GM18499 (cell line): ENCODE data around the gene SLC35C1.

ENCODE experiments used
- ATAC-seq: cut with Tn5 transposase; IDR thresholded peaks from one replicate; pipeline ENCODE4 v1.9.1; 2021; ENCODE audit warnings: moderate number of reproducible peaks; ENCODE audit not compliant: insufficient read depth, unreplicated experiment

Gene SLC35C1

DNA sequence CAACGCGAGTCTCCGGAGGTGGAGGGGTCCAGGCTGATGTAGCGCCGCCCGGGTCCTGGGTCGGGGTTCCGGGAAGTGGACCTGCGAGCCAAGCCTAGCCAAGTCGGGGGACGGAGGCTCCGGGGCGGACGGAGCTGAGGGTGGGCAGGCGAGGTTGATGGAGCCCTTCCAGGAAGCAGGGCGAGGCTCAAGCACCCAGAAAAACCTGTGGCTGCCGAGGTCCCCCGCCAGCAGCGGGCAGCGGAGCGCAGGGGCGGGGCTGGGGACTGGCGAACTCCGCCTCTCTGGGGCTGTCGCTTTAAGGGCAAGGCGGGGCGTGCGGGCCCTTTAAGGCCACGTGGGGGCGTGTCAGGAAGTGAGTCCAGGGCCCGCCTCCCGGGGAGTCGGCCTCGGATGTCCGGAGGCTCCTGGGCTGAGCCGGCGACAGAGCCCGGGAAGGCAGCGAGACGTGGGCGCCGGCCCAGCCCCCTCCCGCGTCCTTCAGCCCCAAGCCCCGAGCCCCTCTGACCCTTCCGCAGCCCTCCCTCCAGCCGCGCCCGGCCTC lies at the start of gene SLC35C1:
SLC35C1 (plus strand) TSS at position 389 of the 544 bp plus-strand sequence. CDS start 653 bp downstream, outside the sequence.
- ATAC-seq, result peak; percentile 72

DNA sequence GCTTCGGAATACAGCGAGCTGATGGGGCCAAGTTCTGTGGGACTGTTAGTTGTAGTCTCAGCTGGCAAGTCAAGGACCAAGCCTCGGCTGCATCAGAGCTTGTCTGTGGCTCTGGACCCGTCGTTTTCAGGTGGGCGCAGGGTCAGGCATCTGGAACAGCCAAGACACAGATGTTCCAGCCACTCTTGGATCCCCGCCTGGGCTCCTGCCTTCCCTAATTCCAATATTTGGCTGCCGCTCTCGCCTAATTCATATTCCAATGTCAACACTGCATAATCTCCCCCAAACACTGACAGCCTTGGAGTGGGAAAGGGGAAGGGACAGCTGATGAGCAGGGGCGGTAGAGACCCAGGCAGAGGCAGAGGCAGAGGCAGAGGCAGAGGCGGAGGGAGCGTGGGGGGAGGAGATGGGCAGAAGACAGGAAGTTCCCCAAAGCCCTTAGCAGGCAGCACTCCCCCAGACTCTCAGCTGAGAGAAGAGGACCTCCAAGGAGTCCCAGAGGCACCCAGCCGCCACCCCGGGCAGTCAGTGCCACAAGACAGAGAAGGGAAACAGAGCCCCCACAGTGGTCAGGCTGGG lies 49.6 kb upstream of the SLC35C1 start:
- no peak for ATAC-seq

DNA sequence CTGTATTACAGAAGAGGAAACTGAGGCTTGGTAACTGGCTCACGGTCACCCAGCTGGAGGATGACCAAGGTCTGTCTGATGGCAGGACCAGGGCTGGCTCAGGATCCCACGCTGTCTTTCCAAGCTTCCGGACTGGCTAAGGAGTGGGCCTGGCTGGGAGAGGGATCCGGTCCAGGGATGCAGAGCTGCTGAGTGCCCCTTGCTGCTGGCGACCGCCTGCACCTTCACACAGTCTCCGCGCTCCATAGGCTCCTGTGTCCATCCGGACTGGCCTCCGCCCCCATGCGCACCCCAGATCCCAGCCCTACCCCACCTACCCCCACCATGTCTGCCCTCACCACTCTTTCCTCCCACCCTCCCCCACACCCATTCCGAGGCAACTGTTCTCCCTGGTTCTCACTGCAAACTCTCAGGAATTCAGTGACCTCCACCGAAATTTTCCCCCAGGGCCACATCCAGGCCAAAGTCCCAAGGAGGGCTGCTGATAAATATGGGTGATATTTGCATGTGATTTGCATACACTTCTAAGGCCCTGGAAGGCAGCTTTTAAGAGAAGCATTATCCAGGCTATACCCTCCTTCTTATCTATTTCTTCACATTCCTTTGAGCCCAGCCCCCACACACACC lies 48.5 kb upstream of the SLC35C1 start:
- ATAC-seq, result no peak

DNA sequence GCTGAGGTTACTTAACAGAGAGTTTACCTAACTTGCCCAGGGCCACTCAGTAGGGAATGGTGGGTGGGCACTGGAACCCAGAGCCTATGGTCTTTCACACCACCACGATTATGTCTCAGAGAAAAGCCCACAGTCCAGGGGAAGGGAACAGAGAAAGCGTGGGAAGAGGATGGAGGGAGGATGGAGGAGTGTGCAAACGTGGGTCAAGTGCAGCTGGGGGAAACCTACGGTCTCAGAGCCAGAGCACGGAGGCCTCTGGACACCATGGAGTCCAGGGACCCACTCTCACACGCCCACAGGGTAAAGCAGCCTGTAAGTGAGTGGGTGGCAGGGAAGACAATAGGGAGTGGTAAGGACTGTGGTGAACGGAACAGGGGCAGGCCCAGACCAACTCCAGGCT lies 47.3 kb upstream of the SLC35C1 start:
- ATAC-seq, result no peak

DNA sequence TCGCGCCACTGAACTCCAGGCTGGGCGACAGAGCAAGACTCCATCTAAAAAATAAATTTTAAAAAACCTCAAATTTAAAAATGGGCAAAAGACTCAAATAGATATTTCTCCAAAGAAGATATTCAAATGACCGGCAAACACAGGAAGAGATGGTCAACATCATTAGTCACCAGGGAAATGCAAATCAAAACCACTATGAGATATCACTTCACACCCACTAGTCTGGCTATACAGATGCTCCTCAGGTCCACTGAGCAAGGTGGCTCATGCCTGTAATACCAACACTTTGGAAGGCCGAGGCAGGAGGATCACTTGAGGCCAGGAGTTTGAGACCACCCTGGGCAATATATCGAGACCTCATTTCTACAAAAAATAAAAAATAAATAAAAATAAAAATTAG lies 43.3 kb upstream of the SLC35C1 start:
- ATAC-seq, result no peak

DNA sequence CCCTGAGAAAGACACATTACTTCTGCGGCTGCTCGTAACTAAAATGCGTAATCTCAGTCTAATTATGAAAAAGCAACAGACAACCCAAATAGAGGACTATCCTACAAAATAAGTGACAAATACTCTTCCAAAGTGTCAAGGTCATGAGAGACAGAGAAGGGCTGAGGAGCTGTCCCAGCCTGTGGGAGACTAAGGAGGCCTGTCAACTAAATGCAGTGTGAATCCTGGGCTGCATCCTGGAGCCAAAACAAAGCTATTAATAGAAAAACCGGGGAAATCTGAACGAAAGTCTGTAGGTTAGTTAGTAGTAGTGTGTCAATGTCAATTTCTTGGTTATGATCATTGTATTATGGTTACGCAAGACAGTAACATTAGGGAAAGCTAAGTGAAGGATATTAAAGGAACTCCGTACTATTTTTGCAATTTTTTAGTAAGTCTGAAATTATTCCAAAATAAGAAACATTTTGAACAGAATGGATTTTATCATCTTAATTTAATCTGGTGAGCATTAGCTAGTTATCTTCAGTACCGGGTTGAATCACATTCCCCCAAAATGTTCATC lies 39.8 kb upstream of the SLC35C1 start:
- no peak for ATAC-seq

DNA sequence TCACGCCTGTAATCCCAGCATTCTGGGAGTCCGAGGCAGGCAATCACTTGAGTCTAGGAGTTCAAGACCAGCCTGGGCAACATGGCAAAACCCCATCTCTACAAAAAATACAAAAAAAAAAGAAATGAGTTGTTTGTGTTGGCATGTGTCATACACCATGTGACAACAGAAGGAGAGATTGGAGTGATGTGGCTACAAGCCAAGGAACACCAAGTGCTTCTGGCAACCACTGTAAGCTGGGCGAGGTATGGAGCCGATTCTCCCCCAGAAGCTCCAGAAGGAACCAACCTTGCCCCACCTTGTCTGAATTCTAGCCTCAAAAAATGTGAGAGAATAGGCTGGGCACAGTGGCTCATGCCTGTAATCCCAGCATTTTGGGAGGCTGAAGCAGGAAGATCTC lies 39.1 kb upstream of the SLC35C1 start:
- no peak for ATAC-seq

DNA sequence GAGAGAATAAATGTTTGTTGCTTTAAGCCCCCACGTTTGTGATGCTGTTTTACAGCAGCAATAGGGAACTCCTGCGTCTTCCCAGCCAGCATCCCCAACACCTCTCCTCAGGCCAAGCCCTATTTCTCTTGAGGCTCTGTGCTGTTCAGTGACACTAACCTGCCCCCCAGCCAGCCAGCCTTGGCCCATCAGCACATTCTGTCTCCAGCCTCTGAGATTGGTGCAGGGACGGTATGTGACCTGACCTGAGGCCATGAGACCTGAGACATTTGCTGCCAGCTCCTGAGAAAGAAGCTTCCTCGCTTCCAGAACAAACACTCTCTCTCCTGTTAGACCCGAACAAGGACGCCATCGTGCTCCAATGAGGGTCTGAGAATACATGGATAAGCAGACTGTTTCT lies 38.5 kb upstream of the SLC35C1 start:
- ATAC-seq, result no peak

DNA sequence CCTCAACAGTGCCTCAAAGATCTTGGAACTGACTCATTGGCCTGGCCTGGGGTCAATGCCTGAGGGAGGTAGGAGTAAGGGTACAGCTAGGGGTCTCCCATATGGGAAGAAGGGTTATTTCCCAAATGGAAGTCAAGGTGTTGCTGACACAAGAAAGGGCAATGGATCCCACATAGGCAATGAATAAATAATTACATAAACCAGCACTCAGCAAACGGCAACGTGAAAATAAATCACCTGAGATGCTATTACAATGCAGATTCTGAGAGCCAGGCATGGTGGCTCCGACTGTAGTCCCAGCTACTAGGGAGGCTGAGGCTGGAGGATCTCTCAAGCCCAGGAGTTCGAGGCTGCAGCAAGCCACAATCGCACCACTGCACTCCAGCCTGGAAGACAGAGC lies 36.5 kb upstream of the SLC35C1 start:
- ATAC-seq, result no peak

DNA sequence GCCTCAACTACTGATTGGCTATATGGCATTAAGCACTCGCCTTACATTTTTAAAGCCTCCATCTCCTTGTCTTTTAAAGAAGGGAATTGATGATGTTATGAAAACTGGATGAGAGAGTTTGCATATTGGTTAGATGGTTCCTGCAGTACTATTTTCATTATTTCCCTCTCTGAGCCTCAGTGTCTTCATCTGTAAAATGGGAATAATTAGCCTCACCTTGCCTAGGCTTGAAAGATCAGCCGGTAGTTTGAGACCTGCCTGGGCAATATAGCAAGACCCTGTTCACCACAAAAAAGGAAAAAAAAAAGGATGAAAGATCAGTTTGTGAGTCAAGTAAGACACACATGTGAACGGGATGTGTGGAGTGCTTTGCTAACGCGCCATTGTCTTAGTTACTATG lies 35.0 kb upstream of the SLC35C1 start:
- ATAC-seq, result no peak

DNA sequence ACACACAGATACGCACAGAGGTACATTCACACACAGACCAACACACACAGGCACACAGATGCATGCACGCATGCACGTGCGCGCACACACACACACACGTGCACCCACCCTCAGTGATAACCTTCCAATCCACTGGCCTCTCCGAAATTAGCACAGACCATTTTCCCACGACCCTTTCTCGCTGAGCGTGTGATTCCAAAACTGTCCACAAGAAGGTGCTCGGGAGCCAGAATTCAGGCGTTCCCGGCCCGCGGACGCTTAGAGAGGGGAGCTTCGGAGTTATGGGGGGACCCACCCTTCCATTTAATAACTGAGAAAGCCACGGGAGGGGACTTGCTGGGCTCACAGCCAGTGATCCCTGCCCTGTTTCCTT lies 33.8 kb upstream of the SLC35C1 start:
- peak; percentile 37 for ATAC-seq

DNA sequence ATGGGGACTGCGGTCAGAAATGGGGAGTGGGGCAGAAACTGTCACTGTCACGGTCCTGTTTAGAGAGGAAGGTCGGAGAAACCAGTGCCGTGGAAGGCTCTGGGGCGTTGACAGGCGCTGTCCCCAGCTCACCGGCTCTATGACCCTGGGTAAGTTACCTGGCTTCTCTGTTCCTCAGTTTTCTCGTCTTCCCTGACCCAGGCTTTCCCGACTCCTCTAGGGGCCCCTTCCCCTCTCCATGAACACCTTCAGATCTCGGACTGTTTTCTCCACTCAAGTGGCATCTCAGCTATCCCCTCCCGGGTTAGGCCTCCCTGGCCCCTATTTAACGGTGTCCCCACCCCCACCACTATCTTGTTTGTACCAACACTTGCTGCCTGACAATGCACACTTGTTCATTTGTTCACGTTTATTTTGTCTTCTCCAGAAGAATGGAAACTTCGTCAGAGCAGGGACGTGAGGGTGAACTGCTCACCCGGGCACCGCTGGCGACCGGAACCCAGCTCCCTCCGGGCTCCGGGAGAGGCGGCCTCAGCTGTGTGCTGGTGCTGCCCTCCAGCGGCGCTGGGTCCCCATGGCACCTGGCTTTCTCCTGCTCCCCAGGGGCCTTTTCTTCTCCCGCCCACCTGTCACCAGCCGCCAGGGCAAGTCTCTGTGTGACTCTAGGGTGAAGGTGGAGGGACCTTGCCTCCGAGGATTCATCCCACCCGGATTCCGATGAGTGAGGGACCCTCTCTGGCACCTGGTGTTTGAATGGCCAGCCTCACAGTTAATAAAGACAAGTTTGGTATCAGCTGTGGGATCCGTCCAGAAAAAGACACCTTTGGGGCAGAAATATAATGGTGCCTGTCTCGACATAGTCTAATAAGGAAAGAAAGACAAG lies 33.1 kb upstream of the SLC35C1 start:
- peak; percentile 27 for ATAC-seq

DNA sequence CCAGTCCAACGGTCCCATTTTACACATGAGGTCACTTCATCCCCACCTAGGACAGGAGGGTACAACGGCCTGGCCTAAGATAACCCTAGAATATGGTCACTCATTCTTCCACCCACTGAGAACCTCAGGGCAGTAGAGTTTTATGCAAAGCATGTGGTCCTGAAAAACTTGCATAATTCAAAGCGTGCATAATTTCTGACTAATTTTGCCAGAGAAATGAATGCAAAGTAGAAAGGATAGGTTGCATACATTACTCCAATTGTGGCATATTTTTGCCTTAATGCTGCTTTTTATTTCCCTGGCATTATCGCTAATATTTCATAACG lies 32.5 kb upstream of the SLC35C1 start:
- ATAC-seq, result no peak

DNA sequence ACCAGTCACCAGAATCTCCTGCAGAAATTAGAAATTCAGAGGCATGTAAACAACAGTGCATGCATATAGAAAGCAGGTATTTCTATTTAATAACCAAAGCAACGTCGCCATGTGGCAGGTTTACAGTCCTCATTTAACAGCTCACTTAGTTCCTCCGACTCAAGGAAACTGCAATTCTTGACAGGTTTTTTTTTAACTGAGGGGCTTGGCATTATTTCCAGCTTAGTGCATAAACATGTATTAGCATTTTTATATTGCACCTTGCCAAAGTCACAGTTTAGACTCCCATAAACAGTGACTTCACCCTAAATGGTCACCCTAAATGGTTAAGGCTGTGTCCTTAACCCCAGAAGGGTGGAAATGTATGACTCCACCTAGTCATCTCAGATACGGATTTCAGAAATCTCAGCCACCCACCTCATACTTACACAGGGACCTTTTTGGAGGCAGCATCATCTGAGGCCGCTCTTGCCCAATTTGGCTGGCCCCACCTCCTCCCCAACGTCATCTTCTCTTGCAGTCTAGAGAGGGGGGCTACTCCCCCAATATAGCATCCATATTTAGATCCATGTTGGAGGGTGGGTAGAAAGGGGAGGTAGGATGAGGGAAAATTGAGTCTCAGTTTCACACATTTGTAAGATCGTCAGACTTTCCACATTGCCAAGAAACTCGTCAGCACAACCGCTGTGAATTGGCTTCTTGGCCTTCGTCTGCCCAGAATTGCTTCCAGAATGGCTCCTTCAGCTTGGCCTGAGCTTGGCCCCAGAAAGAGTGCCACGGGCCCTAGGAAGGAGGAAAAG lies 31.8 kb upstream of the SLC35C1 start:
- ATAC-seq, result no peak

DNA sequence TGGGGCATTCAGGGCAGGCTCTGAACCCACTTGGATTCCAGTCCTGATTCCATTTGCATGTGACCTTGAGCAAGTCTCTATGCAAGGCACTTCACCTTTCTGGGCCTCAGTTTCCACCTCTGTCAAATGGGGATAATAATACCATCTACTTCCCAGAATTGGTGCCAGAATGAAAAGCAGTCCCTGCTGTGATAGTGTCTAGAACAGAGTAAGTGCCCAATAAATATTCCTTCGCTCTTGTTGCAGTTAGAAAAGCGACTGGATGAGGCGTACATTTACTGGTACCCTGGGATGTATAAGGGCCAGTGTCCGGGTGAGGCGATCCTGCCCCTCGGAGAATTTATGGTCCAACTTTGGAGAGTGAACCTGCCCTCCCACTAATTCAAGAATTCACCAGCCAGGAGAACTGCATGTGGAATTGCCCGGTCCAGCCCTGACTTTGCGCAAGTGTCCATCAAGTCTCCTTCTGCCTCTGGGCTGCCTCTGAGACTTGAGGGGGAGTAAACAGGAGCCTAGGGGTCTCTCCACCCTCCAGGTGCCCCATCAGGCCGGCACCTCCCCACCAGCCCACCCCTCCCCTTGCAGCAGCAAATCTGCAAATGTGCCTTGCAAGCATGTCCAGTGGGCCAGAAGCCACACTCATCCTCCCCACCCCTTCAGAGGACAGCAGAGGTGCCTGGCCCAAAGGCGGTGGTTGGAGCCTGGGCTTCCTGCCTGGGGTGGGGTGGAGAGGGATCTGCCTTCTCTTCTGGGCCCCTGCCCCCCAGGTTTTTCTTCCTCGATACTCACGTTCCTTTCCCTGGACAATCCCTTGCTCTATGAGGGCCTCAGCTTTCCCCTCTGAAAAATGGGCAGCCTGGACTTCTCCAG lies 30.9 kb upstream of the SLC35C1 start:
- ATAC-seq, result no peak

DNA sequence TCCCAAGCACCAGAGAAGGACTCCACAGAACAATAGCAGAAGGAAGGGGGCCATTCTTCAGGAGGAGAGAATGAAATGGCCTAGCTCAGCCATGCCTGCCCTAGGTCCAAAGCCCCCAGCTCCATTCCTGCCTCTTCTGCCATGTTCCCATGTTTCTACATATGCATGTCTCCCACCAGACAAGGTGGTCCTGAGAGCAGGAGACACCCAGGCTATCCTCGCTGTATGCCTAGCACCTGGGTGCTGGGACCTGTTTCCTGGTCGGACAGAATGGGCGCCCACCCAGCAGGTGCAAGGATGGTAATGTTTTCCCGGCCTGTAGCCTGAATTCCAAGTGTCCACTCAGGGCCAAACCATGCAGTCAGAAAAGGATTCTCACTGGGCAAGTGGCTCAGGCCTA lies 30.2 kb upstream of the SLC35C1 start:
- no peak for ATAC-seq

DNA sequence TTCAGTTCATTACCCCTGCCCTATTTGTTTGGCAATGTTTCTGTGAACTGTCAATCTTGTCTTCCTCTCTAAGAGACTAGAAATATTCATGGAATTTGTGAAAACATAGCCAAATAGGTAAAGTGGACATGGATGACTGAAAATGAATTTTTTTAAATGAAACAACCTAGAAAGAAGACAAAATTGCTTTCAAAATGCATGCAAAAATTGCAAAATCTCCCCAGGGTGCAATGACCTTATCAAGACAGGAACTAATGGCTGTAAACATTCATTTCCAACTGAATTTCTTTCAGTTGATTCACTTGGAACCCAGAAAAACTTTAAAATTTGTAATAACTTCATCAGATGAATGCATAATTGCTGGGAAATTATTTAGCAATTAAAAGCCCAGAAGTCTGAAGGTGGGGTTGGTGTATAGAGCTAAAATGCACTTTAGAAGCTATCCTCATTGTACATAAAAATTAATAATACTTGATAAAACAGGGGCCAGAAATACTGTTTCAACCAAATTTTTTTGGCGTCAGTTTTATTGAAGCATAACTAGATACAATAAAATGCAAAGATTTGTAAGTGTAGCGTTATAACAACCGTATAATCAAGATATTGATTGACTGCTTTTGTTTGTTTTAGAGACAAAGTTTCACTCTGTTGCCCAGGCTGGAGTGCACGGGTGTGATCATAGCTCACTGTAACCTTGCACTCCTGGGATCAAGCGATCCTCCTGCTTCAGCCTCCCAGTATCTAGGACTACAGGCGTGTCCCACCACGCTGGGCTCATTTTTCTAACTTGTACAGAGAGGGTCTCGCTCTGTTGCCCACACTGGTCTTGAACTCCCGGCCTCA lies 27.6 kb upstream of the SLC35C1 start:
- ATAC-seq, result no peak

DNA sequence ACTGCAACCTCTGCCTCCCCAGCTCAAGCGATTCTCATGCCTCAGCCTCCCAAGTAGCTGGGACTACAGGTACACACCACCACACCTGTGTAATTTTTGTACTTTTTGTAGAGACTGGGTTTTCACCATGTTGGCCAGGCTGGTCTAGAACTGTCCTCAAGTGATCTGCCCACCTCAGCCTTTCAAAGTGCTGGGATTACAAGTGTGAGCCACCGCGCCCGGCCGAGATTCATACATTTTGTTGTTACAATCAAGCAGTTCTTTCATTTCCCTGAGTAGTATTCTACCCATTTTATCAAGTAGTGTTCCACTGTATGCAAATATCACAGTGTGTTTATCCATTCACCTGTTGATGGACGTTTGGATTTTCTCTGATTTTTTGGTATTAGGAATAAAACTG lies 26.6 kb upstream of the SLC35C1 start:
- no peak for ATAC-seq

DNA sequence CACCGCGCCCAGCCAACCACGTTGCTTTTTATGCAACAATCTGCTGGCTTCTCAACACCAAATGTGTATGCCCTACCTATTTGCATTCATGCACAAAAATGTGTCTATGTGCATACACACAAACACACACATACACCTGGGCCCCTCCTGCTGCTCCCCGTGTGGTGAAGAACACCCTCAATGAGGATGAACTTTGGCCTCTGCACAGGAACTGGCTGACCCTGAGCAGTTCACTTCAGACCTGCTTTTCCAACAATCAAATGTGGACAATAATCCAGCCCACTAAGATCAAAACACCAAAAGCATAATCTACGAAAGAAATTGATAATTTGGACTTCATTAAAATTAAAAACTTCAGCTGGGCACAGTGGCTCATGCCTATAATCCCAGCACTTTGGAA lies 25.3 kb upstream of the SLC35C1 start:
- no peak for ATAC-seq
